GM12873 (cell line): ENCODE data around the gene RAD51C.

Experiments
- TF ChIP-seq, protein P1 (sequence below): IDR thresholded peaks from 2 replicates; pipeline ENCODE4 v1.5.1; 2012; ENCODE audit warnings: low read depth, mild to moderate bottlenecking, moderate library complexity, low read length, control low read depth; ENCODE audit not compliant: insufficient read depth; ENCODE audit errors: missing control alignments

RAD51C gene

DNA sequence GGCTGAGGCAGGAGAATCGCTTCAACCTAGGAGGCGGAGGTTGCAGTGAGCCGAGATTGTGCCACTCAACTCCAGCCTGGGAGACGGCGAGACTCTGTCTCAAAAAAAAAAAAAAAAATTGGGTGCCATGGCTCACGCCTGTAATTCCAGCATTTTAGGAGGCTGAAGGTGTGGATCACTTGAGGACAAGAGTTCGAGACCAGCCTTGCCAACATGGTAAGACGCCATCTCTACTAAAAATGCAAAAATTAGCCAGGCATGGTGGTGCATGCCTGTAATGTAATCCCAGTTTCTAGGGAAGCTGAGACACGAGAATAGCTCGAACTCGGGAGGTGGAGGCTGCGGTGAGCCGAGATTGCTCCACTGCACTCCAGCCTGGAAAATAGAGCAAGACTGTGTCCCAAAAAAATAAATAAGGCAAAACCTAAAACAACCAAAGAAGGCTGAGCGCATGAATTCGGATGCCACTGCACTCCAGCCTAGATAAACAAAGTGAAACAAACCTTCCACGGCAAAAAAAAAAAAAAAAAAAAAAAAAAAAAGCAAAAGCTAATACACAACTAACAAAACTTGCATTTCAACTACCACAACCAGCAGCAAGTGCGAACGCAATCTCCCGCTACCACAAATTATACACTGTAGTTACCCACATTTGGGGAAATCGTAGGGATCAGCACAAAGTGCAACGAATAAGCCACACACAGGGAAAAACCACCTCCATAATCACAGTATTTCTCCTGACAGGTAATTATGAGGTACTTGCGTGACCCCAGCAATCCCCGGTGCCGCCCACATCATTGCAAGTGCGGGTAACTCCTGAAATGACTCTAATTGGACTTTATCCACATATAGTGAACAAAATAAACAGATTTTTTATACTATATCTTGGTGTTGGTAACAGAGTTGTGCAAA is 26.2 kb upstream of the RAD51C start:
- TF ChIP-seq, protein P1, sequence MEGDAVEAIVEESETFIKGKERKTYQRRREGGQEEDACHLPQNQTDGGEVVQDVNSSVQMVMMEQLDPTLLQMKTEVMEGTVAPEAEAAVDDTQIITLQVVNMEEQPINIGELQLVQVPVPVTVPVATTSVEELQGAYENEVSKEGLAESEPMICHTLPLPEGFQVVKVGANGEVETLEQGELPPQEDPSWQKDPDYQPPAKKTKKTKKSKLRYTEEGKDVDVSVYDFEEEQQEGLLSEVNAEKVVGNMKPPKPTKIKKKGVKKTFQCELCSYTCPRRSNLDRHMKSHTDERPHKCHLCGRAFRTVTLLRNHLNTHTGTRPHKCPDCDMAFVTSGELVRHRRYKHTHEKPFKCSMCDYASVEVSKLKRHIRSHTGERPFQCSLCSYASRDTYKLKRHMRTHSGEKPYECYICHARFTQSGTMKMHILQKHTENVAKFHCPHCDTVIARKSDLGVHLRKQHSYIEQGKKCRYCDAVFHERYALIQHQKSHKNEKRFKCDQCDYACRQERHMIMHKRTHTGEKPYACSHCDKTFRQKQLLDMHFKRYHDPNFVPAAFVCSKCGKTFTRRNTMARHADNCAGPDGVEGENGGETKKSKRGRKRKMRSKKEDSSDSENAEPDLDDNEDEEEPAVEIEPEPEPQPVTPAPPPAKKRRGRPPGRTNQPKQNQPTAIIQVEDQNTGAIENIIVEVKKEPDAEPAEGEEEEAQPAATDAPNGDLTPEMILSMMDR = no peak

DNA sequence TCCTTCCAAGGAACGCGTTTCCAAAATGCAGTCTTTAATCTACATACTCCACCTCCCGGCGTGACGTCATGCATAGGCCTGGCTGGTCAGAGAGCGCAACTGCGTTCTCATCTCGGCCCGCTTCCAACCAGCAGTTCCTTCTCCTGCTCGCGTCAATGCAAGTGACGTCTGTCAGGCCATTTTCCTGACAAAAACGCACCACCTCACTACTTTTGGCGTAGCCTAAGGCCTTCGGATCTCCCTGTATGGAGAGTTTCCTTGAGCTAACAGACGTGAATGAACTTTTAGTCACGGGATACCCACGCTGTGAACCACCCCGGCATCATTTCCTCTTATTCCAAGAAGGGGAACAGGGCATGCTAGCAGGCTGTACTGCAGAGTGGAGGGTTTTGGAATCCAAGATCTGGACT is 25.5 kb upstream of the RAD51C start:
- TF ChIP-seq, protein P1 = no peak

DNA sequence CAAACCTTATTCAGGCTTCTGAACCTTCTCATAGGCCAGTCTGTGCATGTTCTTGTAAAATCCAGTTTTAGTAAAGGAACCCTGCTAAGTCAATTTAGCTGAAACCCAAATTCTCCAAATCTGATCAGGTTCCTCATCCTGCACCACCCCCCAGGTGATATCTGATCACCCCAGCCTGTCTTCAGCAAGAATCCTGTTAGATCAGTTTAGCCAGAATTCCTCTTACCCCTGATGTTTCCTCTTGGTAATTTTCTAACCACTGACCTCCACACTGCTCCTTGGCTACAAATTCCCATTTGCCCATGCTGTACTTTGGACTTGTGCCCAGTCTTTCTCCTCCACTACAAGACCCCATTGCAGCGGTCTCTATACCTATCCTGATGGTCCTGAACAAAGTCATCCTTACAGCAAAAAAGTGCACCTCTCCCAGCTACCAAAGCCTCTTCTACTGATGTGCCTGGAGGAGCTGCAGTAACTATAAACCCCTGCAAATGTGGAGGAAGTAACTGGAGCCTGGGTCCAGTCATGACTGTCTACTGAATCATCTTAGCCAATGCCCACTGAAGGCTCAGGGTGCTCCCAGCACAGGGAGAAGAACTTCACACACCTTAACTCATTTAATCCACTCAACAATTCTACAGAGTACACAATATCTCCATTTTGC is 24.3 kb upstream of the RAD51C start:
- TF ChIP-seq, protein P1 = no peak

DNA sequence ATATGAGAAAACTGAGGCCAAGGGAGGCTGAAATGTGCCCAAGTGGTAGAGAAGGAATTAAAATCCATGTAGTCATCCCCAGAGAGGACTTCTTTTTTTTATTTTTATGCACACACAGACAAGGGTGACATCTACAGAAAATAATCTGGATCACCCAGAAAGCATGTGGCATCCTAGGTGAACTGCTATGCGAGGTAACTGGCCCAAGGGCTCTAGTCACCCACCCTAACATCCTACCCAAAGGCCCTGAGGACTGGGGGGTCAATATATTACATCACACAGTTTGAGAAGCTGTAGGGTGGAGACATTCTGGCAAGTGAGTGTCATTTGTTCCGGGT is 23.8 kb upstream of the RAD51C start:
- TF ChIP-seq, protein P1 = no peak

DNA sequence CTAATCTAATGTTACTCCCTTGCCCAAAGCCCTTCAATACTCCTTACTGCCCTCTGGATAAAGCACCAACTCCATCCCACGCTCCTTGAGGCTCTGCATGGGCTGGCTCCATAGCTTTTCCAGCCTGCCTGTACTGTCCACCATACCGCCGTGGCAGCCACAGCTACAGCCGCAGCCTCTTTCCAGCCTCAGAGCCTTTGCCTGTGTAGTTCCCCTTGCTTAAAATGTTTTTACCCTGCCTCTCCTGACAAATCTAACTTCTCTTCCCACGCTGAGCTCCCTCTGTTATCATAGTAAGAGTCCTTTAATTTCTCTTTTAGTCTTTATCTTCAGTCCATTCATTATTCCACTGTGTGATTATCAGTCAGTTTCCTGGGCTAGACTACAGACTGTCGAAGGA is 22.5 kb upstream of the RAD51C start:
- TF ChIP-seq, protein P1 = no peak

DNA sequence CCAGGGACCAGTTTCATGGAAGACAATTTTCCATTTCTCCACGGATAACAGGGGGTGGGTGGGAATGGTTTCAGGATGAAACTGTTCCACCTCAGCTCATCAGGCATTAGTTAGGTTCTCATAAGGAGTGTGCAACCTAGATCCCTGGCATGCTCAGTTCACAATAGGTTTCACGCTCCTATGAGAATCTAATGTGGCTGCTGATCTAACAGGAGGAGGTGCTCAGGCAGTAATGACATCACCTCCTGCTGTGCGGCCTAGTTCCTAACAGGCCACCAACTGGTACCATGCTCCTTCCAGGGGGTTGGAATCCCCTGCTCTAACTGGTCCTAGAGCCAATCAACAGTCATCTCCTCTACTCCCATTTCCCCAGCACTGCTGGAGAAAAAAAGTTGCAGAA is 20.4 kb upstream of the RAD51C start:
- TF ChIP-seq, protein P1 = no peak

GRCh38 chr17:58677194-58677880 is 15.1 kb upstream of the RAD51C start:
- TF ChIP-seq, protein P1 = no peak
